HG03378 (cell line): ENCODE measurements around the gene SPTLC2.

Experiments
- ATAC-seq: cut with Tn5 transposase; IDR thresholded peaks from one replicate; pipeline ENCODE4 v1.9.1; 2021; ENCODE audit warnings: mild to moderate bottlenecking, moderate library complexity; ENCODE audit not compliant: unreplicated experiment

SPTLC2 gene

DNA sequence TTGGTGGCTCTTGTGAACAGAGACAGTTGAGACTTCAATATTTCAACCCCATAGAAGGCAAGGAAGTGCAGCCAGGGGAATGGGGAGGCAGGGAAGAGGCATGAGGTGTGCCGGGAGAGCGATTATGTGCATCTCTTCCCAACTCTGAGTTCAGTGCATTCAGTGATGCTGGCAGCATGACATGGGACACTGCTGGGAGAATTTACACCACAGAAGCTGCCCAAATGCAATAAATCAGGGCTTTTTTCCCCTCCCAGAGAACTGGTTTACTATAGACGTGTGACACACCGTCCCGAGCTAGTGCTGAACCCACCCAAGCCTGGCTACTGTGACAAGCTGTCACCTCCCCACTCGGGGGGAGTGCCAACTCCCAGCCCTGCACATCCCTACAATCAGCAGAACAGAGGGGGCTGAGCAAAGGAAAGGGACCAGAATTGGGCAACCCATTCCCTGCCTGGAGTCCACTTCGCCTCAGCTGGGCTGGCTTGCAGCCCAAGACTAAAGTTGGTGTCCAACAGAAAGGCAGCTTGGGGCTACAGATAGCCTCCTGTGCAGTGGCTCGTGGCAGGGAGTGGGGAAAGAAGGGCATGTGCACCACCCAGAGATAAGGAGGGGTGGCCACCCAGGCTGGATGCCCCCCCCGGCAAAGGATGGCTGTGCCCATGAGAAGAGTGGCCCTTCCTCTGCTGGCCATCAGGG is 141.8 kb downstream of the SPTLC2 start:
- ATAC-seq: no peak

DNA sequence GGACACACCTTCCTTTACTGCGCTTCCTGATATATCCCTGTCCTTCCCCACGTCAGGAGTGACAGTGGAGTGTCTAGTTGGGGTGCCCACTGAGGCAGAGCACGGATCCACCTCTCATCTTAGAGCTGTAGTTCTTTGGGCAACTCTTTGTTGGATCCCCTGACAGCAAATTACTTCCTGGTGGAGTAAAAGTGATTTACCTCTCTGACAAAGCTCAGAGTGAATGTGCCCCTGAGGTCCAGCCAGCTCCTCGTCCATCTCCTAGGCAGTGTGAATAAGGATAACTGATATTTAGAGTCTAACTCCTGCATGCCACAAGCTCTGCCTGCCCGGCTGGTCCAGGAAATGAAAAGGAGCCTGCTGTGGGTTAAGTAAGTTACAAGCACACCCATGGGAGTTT is 142.5 kb downstream of the SPTLC2 start:
- ATAC-seq: no peak

DNA sequence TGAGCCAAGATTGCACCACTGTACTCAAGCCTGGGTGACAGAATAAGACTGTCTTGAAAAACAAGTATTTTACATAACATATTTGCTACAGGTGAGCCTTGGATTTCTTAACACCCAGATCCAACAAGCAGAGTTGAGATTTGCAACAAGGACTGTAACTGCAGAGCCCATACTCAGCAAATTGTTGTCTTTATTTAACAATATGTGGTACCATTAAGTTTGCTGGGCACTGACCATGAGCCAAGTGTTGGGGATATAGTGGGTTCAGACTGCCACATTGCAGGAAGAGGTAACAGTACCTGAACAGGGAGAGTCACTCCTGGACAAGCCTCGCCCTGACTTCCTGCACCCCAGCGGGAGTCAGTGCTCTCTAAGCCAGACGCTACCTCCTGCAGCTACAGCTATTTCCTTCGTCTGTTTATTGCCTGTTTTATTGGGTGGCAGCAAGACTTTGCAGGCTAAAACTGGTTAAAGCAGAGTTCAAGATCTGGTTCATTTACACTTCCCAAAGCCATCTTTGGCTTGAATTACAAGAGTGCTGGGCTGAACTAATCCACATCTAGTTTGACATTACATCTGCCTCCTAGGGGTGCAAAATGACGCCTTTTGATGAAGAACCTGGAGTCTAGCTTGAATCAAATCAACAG is 146.1 kb downstream of the SPTLC2 start:
- ATAC-seq: no peak

DNA sequence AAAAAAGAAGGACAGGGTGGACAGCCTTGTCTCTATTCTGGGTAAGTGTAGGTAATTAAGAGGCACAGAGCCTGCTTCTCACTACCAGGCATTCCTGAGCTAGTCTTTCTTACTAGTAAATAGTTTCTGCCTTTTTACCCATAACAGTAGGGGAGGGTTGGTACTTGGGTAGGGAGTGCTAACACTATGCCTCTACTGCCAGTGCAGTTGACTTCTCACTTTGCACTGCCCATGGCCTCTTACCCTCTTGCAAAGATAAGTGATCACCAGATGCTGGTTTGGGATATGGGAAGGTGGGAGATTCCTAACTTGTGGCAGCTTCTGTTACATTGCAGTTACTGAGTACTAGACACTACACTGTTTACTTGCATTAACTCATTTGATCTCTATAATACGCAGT is 146.9 kb downstream of the SPTLC2 start:
- ATAC-seq: no peak

DNA sequence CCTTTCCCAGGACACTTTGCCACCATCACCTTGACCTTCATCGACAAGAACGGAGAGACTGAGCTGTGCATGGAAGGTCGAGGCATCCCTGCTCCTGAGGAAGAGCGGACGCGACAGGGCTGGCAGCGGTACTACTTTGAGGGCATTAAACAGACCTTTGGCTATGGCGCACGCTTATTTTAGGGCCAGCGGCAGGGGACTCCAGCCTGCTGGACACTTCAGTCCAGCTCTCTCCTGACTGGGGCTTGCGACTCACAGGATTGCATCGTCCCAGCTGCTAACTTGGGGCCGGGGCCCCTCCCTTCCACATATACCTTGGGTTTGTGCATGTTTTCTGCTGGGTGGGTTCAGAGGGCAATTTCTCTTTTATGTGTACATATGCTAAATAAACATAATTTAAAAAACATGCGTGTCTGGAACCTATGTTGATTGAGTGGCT is 147.4 kb downstream of the SPTLC2 start:
- no peak for ATAC-seq

DNA sequence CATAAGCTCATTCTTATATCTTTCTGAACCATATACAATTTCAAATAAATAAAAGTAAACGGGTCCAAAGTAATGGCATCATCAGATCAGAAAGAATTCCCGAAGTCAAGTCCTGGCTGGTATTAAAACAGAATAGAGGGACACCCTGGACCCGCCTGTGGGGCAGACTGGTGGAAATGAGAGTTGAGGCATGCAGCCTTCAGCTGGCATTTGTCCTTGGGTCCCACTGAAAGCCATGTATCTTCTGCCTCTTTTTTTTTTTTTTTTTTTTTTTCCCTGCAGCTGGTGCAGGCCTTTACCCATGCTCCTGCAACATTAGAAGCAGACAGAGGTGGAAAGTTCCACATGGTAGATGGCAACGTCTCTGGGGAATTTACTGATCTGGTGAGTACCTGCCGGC is 148.6 kb downstream of the SPTLC2 start:
- no peak for ATAC-seq

DNA sequence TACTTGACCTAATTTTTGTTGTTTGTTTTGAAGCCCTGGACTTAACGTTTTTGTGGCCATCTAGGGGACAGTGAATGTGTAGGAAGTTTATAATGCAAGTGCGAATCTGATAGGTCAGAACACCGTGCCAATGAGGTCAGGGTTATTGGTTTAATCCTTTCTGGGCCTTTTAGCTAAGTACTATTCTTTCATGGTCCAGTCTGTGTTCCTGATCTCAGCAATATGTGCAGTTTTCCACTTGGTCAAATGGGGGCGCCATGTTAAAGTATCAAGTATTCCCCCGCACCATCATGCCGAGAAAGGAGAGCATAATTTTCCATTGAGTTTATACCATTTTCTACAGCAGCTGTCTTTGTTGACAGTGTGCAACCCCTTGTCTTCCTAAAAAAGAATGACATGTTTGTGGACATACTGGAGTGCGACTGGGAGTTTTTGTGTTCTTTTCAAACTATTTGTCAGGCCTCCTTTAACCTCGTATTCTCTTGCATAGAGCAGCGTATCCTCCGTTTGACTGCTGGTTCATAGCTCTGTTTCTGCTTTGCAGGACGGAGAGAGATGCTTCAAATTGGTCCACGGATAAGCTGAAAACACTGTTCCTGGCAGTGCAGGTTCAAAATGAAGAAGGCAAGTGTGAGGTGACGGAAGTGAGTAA is 157.2 kb downstream of the SPTLC2 start:
- no peak for ATAC-seq

DNA sequence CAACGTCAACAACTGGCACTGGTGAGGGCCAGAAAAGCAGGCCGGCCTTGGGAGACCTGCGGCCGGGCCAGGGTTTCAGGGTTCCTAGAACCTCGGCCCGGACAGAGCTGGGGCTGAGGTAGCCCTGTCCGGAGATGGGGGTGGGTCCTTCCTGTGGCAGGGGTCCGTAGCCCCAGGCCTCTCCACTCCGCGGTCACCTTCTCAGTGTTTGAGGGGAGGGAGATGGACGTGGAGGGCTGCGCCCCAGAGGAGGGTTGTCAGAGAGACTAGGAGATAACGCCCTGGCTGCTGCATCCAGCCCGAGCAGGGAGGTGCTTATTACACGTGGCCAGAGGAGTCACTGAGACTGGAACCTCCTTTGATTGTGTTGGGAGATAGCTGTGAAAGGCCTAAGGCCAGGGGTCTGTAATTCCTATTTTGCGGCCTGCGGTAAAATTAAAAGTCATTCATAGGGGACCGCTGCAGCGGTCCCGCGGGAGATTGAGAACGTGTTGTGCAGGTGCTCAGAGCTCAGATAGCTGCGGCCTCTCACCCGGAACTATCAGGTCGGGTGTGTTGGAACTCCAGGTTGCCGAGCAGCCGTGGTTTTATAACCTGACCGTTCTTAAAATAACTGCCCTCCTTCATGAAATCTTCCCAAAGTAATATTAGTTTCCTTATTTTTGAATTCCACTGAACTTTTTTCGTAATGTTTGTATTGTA is 158.0 kb downstream of the SPTLC2 start:
- peak; percentile 11 for ATAC-seq

DNA sequence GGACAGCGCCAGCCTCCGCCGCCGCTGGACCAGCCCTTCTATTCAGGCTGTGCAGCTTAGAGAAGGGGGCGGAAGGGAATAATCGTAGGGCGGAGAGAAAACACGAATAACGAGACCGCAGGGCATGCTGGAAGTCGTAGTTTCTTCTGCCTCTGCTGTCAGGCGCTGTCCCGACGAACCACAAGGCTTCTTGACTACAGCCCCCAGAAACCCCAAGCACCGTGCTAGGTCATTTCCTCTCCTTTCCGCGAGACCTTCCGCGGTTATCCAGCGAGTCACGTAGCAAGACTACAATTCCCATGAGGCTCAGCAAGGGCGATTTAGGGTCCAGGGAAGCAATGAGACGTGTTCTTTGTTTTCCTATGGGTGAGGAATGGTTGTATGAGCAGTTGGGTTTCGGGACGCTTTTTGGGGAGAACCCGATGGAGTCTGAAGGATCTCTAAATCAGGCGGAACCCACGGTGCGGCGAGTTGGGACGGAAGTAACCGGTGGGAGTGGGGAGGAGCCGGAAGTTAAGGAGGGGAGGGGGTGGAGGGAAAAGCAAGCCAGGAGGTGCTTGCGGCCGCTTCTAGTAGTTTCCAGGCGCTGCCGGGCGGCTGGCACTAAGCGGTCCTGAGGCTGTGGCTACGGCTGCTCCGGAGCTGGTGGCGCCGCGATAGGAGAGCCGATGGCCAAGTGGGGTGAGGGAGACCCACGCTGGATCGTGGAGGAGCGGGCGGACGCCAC is 158.8 kb downstream of the SPTLC2 start, which contains the start of the genes AHSA1 and VIPAS39:
Gene AHSA1, plus strand, starts transcription at position 572 of the 727 bp plus-strand sequence. Its CDS starts 97 bp downstream, at position 669.
Gene VIPAS39, minus strand, starts transcription at position 80 of the 727 bp plus-strand sequence. CDS start 3,499 bp downstream, outside the sequence.
- ATAC-seq: peak; percentile 91

DNA sequence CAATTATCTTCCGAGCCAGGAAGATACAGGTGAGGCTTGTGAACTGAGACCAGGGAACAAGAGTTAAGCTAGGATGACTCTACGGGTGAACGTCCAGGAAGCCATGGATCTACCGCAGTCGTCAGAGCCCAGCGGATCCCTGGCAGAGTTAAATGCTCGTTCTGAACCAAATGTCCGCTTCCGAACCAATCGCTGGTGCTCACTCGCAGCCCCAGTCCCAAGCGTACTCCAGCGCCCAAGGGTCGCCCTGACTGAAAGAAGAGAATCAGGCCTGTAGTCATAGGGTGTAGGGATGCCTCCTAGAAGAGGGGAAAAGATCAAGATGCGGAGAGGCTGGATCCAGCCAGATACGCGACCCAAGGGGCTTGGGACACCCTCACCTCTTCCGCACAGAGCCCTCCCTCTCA is 159.3 kb downstream of the SPTLC2 start:
- peak; percentile 18 for ATAC-seq
